SK-N-SH (cell line): ENCODE measurements around the gene LRRC45.

Experiments used
- CTCF ChIP-seq: fragments of 200-600 bp; sonication (generic); IDR thresholded peaks from 2 replicates; pipeline ENCODE4 v1.6.1; 2017; ENCODE audit warnings: antibody characterized with exemption, mild to moderate bottlenecking, moderate library complexity
- EZH2phosphoT487 ChIP-seq: fragments of 200-600 bp; sonication (generic); IDR thresholded peaks from 2 replicates; pipeline ENCODE4 v1.6.1; 2017; ENCODE audit warnings: low read depth, mixed run types, mild to moderate bottlenecking, antibody characterized with exemption, moderate library complexity, borderline replicate concordance
- GATA2 ChIP-seq: sonication (generic); formaldehyde crosslinking; IDR thresholded peaks from 2 replicates; pipeline ENCODE4 v1.5.0; 2020; ENCODE audit warnings: mild to moderate bottlenecking, missing genetic modification reagents
- NRF1 ChIP-seq: IDR thresholded peaks from 2 replicates; pipeline ENCODE4 v1.6.1; 2012; ENCODE audit warnings: low read depth, mild to moderate bottlenecking, low read length
- RCOR1 ChIP-seq: fragments of 150-350 bp; IDR thresholded peaks from 2 replicates; pipeline ENCODE4 v1.6.1; 2017; ENCODE audit warnings: antibody characterized with exemption, low read length
- RXRA ChIP-seq: IDR thresholded peaks from 2 replicates; pipeline ENCODE4 v1.4.0; 2012; ENCODE audit warnings: low read depth, mild to moderate bottlenecking, borderline replicate concordance
- SIN3A ChIP-seq: IDR thresholded peaks from 2 replicates; pipeline ENCODE4 v1.6.1; 2012; ENCODE audit warnings: low read depth, mild to moderate bottlenecking, low read length, moderate library complexity, borderline replicate concordance
- SMC3 ChIP-seq: IDR thresholded peaks from 2 replicates; pipeline ENCODE4 v1.6.1; 2012; ENCODE audit warnings: low read depth, low read length, improper control_type of control experiment
- TEAD4 ChIP-seq: IDR thresholded peaks from 2 replicates; pipeline ENCODE4 v1.4.0; 2012; ENCODE audit warnings: mild to moderate bottlenecking, borderline replicate concordance; ENCODE audit not compliant: insufficient read depth
- YY1 ChIP-seq: IDR thresholded peaks from 2 replicates; pipeline ENCODE4 v1.4.0; 2012; ENCODE audit warnings: low read depth, mild to moderate bottlenecking

- TF ChIP-seq CTCF (peak; percentile 84), RCOR1 (no peak), RXRA (no peak), EZH2phosphoT487 (no peak), YY1 (peak; percentile 65; the same call in 1 of the 2 replicates), GATA2 (no peak), TEAD4 (no peak), SIN3A (peak; percentile 78; the same call in 1 of the 2 replicates), SMC3 (peak; percentile 58), NRF1 (peak; percentile 72)
Measured at GRCh38 chr17:82037092-82037888, 14.2 kb downstream of the LRRC45 start, which contains the start of gene DCXR.
